Neural cell (in vitro differentiated cells): ENCODE data around the gene PLAAT5.

Experiments used
- MXI1 ChIP-seq: fragments of 450-650 bp; conservative IDR thresholded peaks from 2 replicates; pipeline ENCODE4 v1.6.1; 2014; ENCODE audit warnings: antibody characterized with exemption, mild to moderate bottlenecking; ENCODE audit not compliant: poor library complexity, severe bottlenecking
- POLR2AphosphoS5 ChIP-seq: IDR thresholded peaks from 2 replicates; pipeline ENCODE4 v1.6.1; 2012
- TF ChIP-seq, protein P1 (sequence below): fragments of 450-650 bp; IDR thresholded peaks from 2 replicates; pipeline ENCODE4 v1.5.1; 2014; ENCODE audit warnings: antibody characterized with exemption, mild to moderate bottlenecking, moderate library complexity; ENCODE audit not compliant: poor library complexity, severe bottlenecking
- TF ChIP-seq, protein P2 (sequence below): IDR thresholded peaks from 2 replicates; pipeline ENCODE4 v1.6.1; 2012; ENCODE audit warnings: borderline replicate concordance

DNA sequence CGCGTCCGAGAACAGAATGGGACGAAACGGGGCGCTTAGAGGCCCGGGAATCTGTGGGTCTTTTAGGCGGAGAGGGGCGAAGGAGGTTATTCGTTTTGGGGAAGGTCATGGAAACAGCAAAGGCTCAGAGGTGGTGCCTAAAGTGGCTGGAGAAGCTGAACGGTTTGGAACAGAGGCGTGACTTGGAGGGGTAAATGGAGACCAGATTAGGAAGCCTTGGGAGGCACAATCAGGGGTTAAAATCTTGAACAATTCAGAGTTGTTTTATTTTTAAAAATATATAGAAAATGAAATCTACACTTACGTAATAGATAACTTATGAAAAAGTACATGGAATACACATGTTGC lies 247 bp upstream of the PLAAT5 start:
- TF ChIP-seq, protein P1, sequence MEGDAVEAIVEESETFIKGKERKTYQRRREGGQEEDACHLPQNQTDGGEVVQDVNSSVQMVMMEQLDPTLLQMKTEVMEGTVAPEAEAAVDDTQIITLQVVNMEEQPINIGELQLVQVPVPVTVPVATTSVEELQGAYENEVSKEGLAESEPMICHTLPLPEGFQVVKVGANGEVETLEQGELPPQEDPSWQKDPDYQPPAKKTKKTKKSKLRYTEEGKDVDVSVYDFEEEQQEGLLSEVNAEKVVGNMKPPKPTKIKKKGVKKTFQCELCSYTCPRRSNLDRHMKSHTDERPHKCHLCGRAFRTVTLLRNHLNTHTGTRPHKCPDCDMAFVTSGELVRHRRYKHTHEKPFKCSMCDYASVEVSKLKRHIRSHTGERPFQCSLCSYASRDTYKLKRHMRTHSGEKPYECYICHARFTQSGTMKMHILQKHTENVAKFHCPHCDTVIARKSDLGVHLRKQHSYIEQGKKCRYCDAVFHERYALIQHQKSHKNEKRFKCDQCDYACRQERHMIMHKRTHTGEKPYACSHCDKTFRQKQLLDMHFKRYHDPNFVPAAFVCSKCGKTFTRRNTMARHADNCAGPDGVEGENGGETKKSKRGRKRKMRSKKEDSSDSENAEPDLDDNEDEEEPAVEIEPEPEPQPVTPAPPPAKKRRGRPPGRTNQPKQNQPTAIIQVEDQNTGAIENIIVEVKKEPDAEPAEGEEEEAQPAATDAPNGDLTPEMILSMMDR: no peak
- TF ChIP-seq POLR2AphosphoS5 (no peak), MXI1 (no peak)
- TF ChIP-seq, protein P2, sequence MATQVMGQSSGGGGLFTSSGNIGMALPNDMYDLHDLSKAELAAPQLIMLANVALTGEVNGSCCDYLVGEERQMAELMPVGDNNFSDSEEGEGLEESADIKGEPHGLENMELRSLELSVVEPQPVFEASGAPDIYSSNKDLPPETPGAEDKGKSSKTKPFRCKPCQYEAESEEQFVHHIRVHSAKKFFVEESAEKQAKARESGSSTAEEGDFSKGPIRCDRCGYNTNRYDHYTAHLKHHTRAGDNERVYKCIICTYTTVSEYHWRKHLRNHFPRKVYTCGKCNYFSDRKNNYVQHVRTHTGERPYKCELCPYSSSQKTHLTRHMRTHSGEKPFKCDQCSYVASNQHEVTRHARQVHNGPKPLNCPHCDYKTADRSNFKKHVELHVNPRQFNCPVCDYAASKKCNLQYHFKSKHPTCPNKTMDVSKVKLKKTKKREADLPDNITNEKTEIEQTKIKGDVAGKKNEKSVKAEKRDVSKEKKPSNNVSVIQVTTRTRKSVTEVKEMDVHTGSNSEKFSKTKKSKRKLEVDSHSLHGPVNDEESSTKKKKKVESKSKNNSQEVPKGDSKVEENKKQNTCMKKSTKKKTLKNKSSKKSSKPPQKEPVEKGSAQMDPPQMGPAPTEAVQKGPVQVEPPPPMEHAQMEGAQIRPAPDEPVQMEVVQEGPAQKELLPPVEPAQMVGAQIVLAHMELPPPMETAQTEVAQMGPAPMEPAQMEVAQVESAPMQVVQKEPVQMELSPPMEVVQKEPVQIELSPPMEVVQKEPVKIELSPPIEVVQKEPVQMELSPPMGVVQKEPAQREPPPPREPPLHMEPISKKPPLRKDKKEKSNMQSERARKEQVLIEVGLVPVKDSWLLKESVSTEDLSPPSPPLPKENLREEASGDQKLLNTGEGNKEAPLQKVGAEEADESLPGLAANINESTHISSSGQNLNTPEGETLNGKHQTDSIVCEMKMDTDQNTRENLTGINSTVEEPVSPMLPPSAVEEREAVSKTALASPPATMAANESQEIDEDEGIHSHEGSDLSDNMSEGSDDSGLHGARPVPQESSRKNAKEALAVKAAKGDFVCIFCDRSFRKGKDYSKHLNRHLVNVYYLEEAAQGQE: no peak
